OCI-LY7 (cell line): ENCODE data around the gene MCF2L2. TPM values are rescaled to one million over a fixed set of nuclear protein-coding genes. Genes with fewer than 3 reads are reported as not detected.

Experiments used
- BruUV-seq: library from RNA; stranded (reverse); fragments of 400-500 nt; replicated peaks from 2 replicates; lab custom pipeline; 2021; lab: Mats Ljungman, UMichigan
- CTCF ChIA-PET: fragments of 300-600 bp; sonication (Branson Sonifier 250); formaldehyde crosslinking; loops from one replicate; lab custom pipeline; 2022; ENCODE audit warnings: antibody characterized with exemption; ENCODE audit not compliant: unreplicated experiment; lab: Charles Lee
- POLR2A ChIA-PET: fragments of 300-600 bp; sonication (Branson Sonifier 250); formaldehyde crosslinking; loops from one replicate; lab custom pipeline; 2022; ENCODE audit warnings: antibody characterized with exemption; lab: Charles Lee
- DNase-seq: peaks from one replicate; pipeline ENCODE4 v3.0.0-alpha.2; 2015; ENCODE audit warnings: low spot score
- H2AFZ ChIP-seq: fragments of 200-600 bp; sonication (generic), shearing (Covaris generic); 2 replicates; pipeline ENCODE4 v1.6.1; 2014; ENCODE audit warnings: mild to moderate bottlenecking, antibody characterized with exemption, low read length, moderate library complexity
- H3K27ac ChIP-seq: fragments of 200-600 bp; sonication (generic); 2 replicates; pipeline ENCODE4 v1.5.1; 2014; ENCODE audit warnings: mixed run types, low read depth, mild to moderate bottlenecking, moderate library complexity, low read length, inconsistent platforms; ENCODE audit not compliant: poor library complexity, severe bottlenecking
- H3K36me3 ChIP-seq: fragments of 200-600 bp; sonication (generic); 2 replicates; pipeline ENCODE4 v1.6.1; 2014; ENCODE audit warnings: mild to moderate bottlenecking, antibody characterized with exemption, low read length, moderate library complexity, mixed read lengths; ENCODE audit not compliant: insufficient read depth
- H3K4me1 ChIP-seq: fragments of 200-600 bp; sonication (generic); 2 replicates; pipeline ENCODE4 v1.5.1; 2014; ENCODE audit warnings: mild to moderate bottlenecking, low read length; ENCODE audit not compliant: insufficient read depth, poor library complexity, severe bottlenecking
- H3K4me2 ChIP-seq: fragments of 200-600 bp; sonication (generic); 2 replicates; pipeline ENCODE4 v1.6.1; 2014; ENCODE audit warnings: mild to moderate bottlenecking, low read length
- H3K4me3 ChIP-seq: fragments of 200-600 bp; sonication (generic); 2 replicates; pipeline ENCODE4 v1.5.1; 2014; ENCODE audit warnings: mild to moderate bottlenecking, low read depth, low read length; ENCODE audit not compliant: poor library complexity, severe bottlenecking
- H3K79me2 ChIP-seq: fragments of 200-600 bp; sonication (generic); 2 replicates; pipeline ENCODE4 v1.6.1; 2016; ENCODE audit warnings: low read depth, mild to moderate bottlenecking, low read length, moderate library complexity, mixed read lengths; ENCODE audit not compliant: insufficient read depth
- H3K9me2 ChIP-seq: fragments of 200-600 bp; sonication (generic); 2 replicates; pipeline ENCODE4 v1.6.1; 2016; ENCODE audit warnings: mild to moderate bottlenecking, low read length, mixed read lengths; ENCODE audit not compliant: insufficient read depth
- H3K9me3 ChIP-seq: fragments of 200-600 bp; sonication (generic); 2 replicates; pipeline ENCODE4 v1.6.1; 2014; ENCODE audit warnings: mild to moderate bottlenecking, mixed run types, low read length, mixed read lengths
- H4K20me1 ChIP-seq: fragments of 200-600 bp; sonication (generic); 2 replicates; pipeline ENCODE4 v1.6.1; 2014; ENCODE audit warnings: mild to moderate bottlenecking, antibody characterized with exemption, low read length, moderate library complexity, mixed read lengths; ENCODE audit not compliant: insufficient read depth
- EZH2phosphoT487 ChIP-seq: fragments of 200-600 bp; sonication (generic); IDR thresholded peaks from 2 replicates; pipeline ENCODE4 v1.6.1; 2018; ENCODE audit warnings: low read depth, borderline replicate concordance, mild to moderate bottlenecking, mixed run types, antibody characterized with exemption, low read length, moderate library complexity, mixed read lengths
- intact Hi-C: fragments of 100-400 bp; cut with micrococcal nuclease; formaldehyde crosslinking; loops from one replicate; pipeline ENCODE4 v1.10.0; 2022; ENCODE audit not compliant: unreplicated experiment
- total RNA-seq, 2 experiments: library from RNA; depleted of rRNA in 1 of 2; stranded (reverse); fragments of >200 nt in 1 of 2; shearing (Covaris generic) in 1 of 2; gene quantifications; 2 replicates each; pipeline ENCODE4 v1.2.3, GENCODE V29; 2014 to 2022
- TF ChIP-seq, protein P1 (sequence below): fragments of 200-600 bp; sonication (generic); conservative IDR thresholded peaks from 2 replicates; pipeline ENCODE4 v1.5.1; 2014; ENCODE audit warnings: mild to moderate bottlenecking, antibody characterized with exemption, low read length, moderate library complexity, mixed read lengths

The MCF2L2 gene
- total RNA-seq, 2 experiments from 2014 or later, result 6.6 to 8.0 TPM

DNA sequence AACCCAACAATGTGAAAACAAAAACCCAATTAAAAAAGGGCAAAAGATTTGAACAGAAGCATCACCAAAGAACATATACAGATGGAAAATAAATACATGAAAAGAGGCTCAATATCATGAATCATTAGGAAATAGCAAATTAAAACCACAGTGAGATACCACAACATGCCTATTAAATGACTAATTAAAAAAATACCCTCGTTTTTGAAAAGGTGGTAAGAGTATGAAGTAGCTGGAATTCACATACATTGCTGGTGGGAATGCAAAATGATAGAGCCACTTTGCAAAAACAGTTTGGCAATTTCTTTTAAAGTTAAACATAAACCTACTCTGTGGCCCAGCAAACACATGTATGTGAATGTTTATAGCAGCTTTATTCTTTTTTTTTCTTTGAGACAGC, 99.6 kb downstream of the MCF2L2 start:
- Histone ChIP-seq H3K9me2 (no peaks in the 10 kb centered on the region), H3K4me2 (no peak overlapping the region), H4K20me1 (no peaks in the 10 kb centered on the region), H3K4me1 (no peaks in the 10 kb centered on the region), H3K27ac (no peak overlapping the region), H3K79me2 (no peaks in the 10 kb centered on the region), H3K4me3 (no peak overlapping the region), H2AFZ (no peak overlapping the region), H3K9me3 (no peaks in the 10 kb centered on the region), H3K36me3 (no peaks in the 10 kb centered on the region)
- intact Hi-C loops, result no loop called here
- TF ChIP-seq, protein P1, sequence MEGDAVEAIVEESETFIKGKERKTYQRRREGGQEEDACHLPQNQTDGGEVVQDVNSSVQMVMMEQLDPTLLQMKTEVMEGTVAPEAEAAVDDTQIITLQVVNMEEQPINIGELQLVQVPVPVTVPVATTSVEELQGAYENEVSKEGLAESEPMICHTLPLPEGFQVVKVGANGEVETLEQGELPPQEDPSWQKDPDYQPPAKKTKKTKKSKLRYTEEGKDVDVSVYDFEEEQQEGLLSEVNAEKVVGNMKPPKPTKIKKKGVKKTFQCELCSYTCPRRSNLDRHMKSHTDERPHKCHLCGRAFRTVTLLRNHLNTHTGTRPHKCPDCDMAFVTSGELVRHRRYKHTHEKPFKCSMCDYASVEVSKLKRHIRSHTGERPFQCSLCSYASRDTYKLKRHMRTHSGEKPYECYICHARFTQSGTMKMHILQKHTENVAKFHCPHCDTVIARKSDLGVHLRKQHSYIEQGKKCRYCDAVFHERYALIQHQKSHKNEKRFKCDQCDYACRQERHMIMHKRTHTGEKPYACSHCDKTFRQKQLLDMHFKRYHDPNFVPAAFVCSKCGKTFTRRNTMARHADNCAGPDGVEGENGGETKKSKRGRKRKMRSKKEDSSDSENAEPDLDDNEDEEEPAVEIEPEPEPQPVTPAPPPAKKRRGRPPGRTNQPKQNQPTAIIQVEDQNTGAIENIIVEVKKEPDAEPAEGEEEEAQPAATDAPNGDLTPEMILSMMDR, result no peak
- TF ChIP-seq EZH2phosphoT487, result no peak
- CTCF ChIA-PET, result no interaction called here
- no TSS peak for BruUV-seq
- POLR2A ChIA-PET, result interaction anchor here (0.6 to 1.0 kb wide), 3 partner anchors 38 to 678 kb away, joined by 3 to 5 read pairs (median 4); no protein-coding TSS in a partner anchor
- DNase-seq, result no peak

DNA sequence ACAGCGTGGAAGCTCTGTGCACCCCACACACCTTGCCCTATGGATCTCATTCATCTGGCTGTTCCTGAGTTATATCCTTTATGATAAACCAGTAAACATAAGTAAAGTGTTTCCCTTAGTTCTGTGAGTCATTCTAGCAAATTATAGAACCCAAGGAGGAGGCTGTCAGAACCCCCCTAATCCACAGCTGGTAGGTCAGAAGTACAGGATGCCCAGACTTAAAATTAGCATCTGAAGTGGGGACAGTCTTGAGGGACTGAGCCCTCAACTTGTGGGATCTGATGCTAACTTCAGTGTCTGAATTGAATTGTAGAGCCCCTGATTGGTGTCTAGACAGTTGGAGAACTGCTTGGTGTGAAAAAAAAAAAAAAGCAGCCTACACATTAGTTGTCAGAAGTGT, 100.3 kb downstream of the MCF2L2 start:
- intact Hi-C loops, result no loop called here
- BruUV-seq, result no TSS peak
- Histone ChIP-seq H3K36me3 (no peaks in the 10 kb centered on the region), H3K9me3 (no peaks in the 10 kb centered on the region), H3K4me3 (no peak overlapping the region), H3K4me1 (no peaks in the 10 kb centered on the region), H4K20me1 (no peaks in the 10 kb centered on the region), H2AFZ (no peak overlapping the region), H3K4me2 (no peak overlapping the region), H3K27ac (no peak overlapping the region), H3K79me2 (no peaks in the 10 kb centered on the region), H3K9me2 (no peaks in the 10 kb centered on the region)
- CTCF ChIA-PET, result no interaction called here
- TF ChIP-seq, protein P1, result no peak
- no peak for TF ChIP-seq EZH2phosphoT487
- POLR2A ChIA-PET, result interaction anchor here (0.7 to 1.0 kb wide), 3 partner anchors 38 to 321 kb away, joined by 3 to 4 read pairs (median 3); no protein-coding TSS in a partner anchor
- DNase-seq, result no peak

DNA sequence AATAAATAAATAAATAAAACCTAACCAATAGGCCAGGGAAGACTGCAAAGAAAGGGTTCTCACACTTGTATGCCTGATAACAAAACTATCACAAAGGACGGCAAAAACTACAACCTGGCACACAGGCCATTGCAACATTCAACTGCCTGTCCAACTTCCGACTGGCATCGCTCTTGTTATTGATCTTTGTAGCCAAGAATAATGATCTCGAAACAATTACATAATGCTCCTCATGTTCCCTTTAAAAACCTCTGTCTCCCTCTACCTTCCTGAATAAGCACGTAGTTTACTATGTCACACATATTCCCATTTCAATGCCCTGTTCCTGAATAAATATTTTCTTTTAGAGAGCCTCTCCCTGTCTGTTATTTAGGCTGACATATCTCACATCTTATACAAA, 101.1 kb downstream of the MCF2L2 start:
- no peak overlapping the region for H3K4me3 ChIP-seq
- CTCF ChIA-PET, result no interaction called here

More for the DNA sequence above, 101.1 kb downstream of the MCF2L2 start:
- H4K20me1 ChIP-seq, result no peaks in the 10 kb centered on the region
- no TSS peak for BruUV-seq
- no peak overlapping the region for H2AFZ ChIP-seq
- no peaks in the 10 kb centered on the region for H3K9me2 ChIP-seq
- no peaks in the 10 kb centered on the region for H3K36me3 ChIP-seq
- intact Hi-C loops, result no loop called here
- H3K79me2 ChIP-seq, result no peaks in the 10 kb centered on the region
- POLR2A ChIA-PET, result interaction anchor here (0.7 kb wide), 1 partner anchor 134 kb away, joined by 3 read pairs; no protein-coding TSS in a partner anchor
- TF ChIP-seq EZH2phosphoT487, result no peak
- TF ChIP-seq, protein P1, result no peak
- DNase-seq, result no peak
- no peak overlapping the region for H3K27ac ChIP-seq
- H3K4me2 ChIP-seq, result no peak overlapping the region
- no peaks in the 10 kb centered on the region for H3K9me3 ChIP-seq
- H3K4me1 ChIP-seq, result no peaks in the 10 kb centered on the region
